ENCODE measurements around the gene P4HA1. TPM values are rescaled to one million over a fixed set of nuclear protein-coding genes. Genes with fewer than 3 reads are reported as not detected.

P4HA1 gene
- total and polyA plus RNA-seq, 9 of the 15 experiments (the other 6 are each of a cell fraction or from before 2014, with no cell fraction given), result 20.2 to 177 (median 28.6) TPM

GRCh38 chr10:73096449-73097304 is at the start of gene P4HA1 (continued):
- peak; percentile 86; the same call in 1 of the 2 replicates for TF ChIP-seq NKRF (IDR thresholded peaks at IDR 0.05; ENCODE audit: borderline replicate concordance)
- no peak for TF ChIP-seq CREB3 (tag; conservative IDR thresholded peaks at IDR 0.05; ENCODE audit: low read depth)
- peak; percentile 91; the same call in 1 of the 2 replicates for TF ChIP-seq KAT7 (CRISPR knock-in tag; IDR thresholded peaks at IDR 0.05; ENCODE audit: borderline replicate concordance)
- TF ChIP-seq POLR2H (tag; IDR thresholded peaks at IDR 0.05; ENCODE audit: low read depth), result peak; percentile 92
- TF ChIP-seq HMG20A (CRISPR knock-in tag; conservative IDR thresholded peaks at IDR 0.05), result no peak
- TF ChIP-seq ZNF445 (CRISPR knock-in tag; IDR thresholded peaks at IDR 0.05; ENCODE audit: low read depth), result no peak
- no peak for TF ChIP-seq TCFL5 (CRISPR knock-in tag; conservative IDR thresholded peaks at IDR 0.05)
- TF ChIP-seq MTF1 (CRISPR knock-in tag; IDR thresholded peaks at IDR 0.05; ENCODE audit: borderline replicate concordance), result no peak
- no peak for TF ChIP-seq ZNF408 (CRISPR knock-in tag; IDR thresholded peaks at IDR 0.05; ENCODE audit: low read depth)
- TF ChIP-seq CBFA2T3 (IDR thresholded peaks at IDR 0.05), result no peak
- no peak for TF ChIP-seq KLF6 (CRISPR knock-in tag; IDR thresholded peaks at IDR 0.05; ENCODE audit: borderline replicate concordance)
- TF ChIP-seq FUS (optimal IDR thresholded peaks at IDR 0.05; ENCODE audit: low read depth, low read length), result no peak
- no peak for TF ChIP-seq NR0B1 (IDR thresholded peaks at IDR 0.05; ENCODE audit: partially characterized antibody)
- TF ChIP-seq NFXL1 (CRISPR knock-in tag; IDR thresholded peaks at IDR 0.05), result no peak
- TF ChIP-seq HEY1 (CRISPR knock-in tag; IDR thresholded peaks at IDR 0.05; ENCODE audit: borderline replicate concordance), result no peak; the same call in 1 of the 2 replicates
- TF ChIP-seq HOXB6 (CRISPR knock-in tag; IDR thresholded peaks at IDR 0.05; ENCODE audit: borderline replicate concordance), result no peak
- TF ChIP-seq MAZ (CRISPR knock-in tag; conservative IDR thresholded peaks at IDR 0.05 in 1 of 2, IDR thresholded peaks at IDR 0.05 in 1 of 2), result peak; percentile 98
- TF ChIP-seq POLR2AphosphoS5 (IDR thresholded peaks at IDR 0.05; ENCODE audit: control insufficient read depth, insufficient read depth, low read depth, low read length), result peak; percentile 94
- TF ChIP-seq, protein P1, sequence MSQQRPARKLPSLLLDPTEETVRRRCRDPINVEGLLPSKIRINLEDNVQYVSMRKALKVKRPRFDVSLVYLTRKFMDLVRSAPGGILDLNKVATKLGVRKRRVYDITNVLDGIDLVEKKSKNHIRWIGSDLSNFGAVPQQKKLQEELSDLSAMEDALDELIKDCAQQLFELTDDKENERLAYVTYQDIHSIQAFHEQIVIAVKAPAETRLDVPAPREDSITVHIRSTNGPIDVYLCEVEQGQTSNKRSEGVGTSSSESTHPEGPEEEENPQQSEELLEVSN (IDR thresholded peaks at IDR 0.05; ENCODE audit: borderline replicate concordance in 1 of 2, extremely low read depth in 1 of 2, insufficient read depth in 1 of 2, insufficient read length in 1 of 2, low read depth in 1 of 2, low read length in 1 of 2, poor library complexity in 1 of 2, severe bottlenecking in 1 of 2), result peak; percentile 72 to 82
- no peak for TF ChIP-seq ZNF165 (CRISPR knock-in tag; IDR thresholded peaks at IDR 0.05; ENCODE audit: borderline replicate concordance)
